Right ventricle myocardium inferior (tissue), 1 donor: Measurements from ENCODE around the gene MDN1. TPM values are rescaled to one million over a fixed set of nuclear protein-coding genes. Genes with fewer than 3 reads are reported as not detected.
A peak's percentile ranks its signal among the peaks of the same experiment; 100 is the strongest.

ENCODE experiments used
- ATAC-seq: fragments of 200-7000 bp; cut with Tn5 transposase; one replicate; pipeline ENCODE4 v1.9.1; 2020; ENCODE audit warnings: mild to moderate bottlenecking, moderate library complexity
- DNase-seq: peaks from one replicate; pipeline ENCODE4 v3.0.0; 2021; ENCODE audit errors: missing footprints
- intact Hi-C: fragments of 100-400 bp; cut with DNase I; formaldehyde crosslinking; loops from one replicate; pipeline ENCODE4 v1.11.0; 2022
- total RNA-seq: library from RNA; stranded (reverse); fragmentation: NEBNext Ultra II Directional; extraction: Animal tissue kit (Norgen Biotek cat#: 25700); gene quantifications from one replicate; pipeline ENCODE4 v1.2.1, GENCODE V29; 2021
- donor health status: DM: no; HTN: yes; CAD: no; lungs with severe emphysema.

The MDN1 gene
- total RNA-seq, 1 donor from 2014 or later: 23.4 TPM

- intact Hi-C loops: no loop called here
- DNase-seq (no peak), ATAC-seq (no peak)
Observed at GRCh38 chr6:89724981-89725380, 94.6 kb downstream of the MDN1 start.

GRCh38 chr6:89723046-89723445 is 96.5 kb downstream of the MDN1 start:
- DNase-seq: no peak
- intact Hi-C loops: no loop called here
- no peak for ATAC-seq

- DNase-seq (no peak), ATAC-seq (no peak)
Observed at GRCh38 chr6:89716532-89716931, 103.1 kb downstream of the MDN1 start.

GRCh38 chr6:89711801-89712200 is 107.8 kb downstream of the MDN1 start:
- intact Hi-C loops: no loop called here
- ATAC-seq: no peak
- DNase-seq: no peak

More at GRCh38 chr6:89716532-89716931, 103.1 kb downstream of the MDN1 start:
- intact Hi-C loops: no loop called here

- intact Hi-C loops: no loop called here
- DNase-seq (no peak), ATAC-seq (no peak)
Observed at GRCh38 chr6:89708316-89708715, 111.3 kb downstream of the MDN1 start.

- intact Hi-C loops: no loop called here
- ATAC-seq (no peak), DNase-seq (no peak)
Observed at GRCh38 chr6:89707766-89708165, 111.8 kb downstream of the MDN1 start.

GRCh38 chr6:89706121-89706520 is 113.5 kb downstream of the MDN1 start:
- ATAC-seq: no peak
- no peak for DNase-seq
- intact Hi-C loops: no loop called here

- DNase-seq (no peak), ATAC-seq (no peak)
- intact Hi-C loops: no loop called here
Observed at GRCh38 chr6:89703292-89703691, 116.3 kb downstream of the MDN1 start.

- DNase-seq: no peak
- intact Hi-C loops: no loop called here
- no peak for ATAC-seq
Observed at GRCh38 chr6:89702349-89702748, 117.2 kb downstream of the MDN1 start.

GRCh38 chr6:89695667-89696066 is 123.9 kb downstream of the MDN1 start:
- DNase-seq: no peak
- no peak for ATAC-seq
- intact Hi-C loops: no loop called here

GRCh38 chr6:89694428-89694827 is 125.2 kb downstream of the MDN1 start:
- ATAC-seq: no peak
- intact Hi-C loops: no loop called here

GRCh38 chr6:89693207-89693606 is 126.4 kb downstream of the MDN1 start:
- intact Hi-C loops: no loop called here
- ATAC-seq (no peak), DNase-seq (no peak)

More at GRCh38 chr6:89694428-89694827, 125.2 kb downstream of the MDN1 start:
- DNase-seq: no peak

- ATAC-seq: no peak
Observed at GRCh38 chr6:89692256-89692655, 127.3 kb downstream of the MDN1 start.

GRCh38 chr6:89690944-89691324 is 128.7 kb downstream of the MDN1 start:
- DNase-seq (no peak), ATAC-seq (no peak)
- intact Hi-C loops: no loop called here

More at GRCh38 chr6:89692256-89692655, 127.3 kb downstream of the MDN1 start:
- DNase-seq: no peak
- intact Hi-C loops: no loop called here

GRCh38 chr6:89689732-89690131 is 129.9 kb downstream of the MDN1 start:
- intact Hi-C loops: no loop called here
- ATAC-seq (peak; percentile 69), DNase-seq (no peak)

GRCh38 chr6:89688328-89688727 is 131.3 kb downstream of the MDN1 start:
- no peak for DNase-seq
- intact Hi-C loops: no loop called here
- no peak for ATAC-seq

GRCh38 chr6:89685311-89685710 is 134.3 kb downstream of the MDN1 start:
- ATAC-seq: no peak
- DNase-seq: no peak
- intact Hi-C loops: no loop called here

GRCh38 chr6:89682991-89683390 is 136.6 kb downstream of the MDN1 start:
- DNase-seq: no peak
- intact Hi-C loops: no loop called here
- ATAC-seq: no peak

GRCh38 chr6:89681983-89682564 is 137.5 kb downstream of the MDN1 start:
- intact Hi-C loops: no loop called here
- no peak for ATAC-seq
- DNase-seq: no peak

GRCh38 chr6:89680551-89680950 is 139.0 kb downstream of the MDN1 start:
- ATAC-seq (peak; percentile 65), DNase-seq (no peak)
- intact Hi-C loops: no loop called here

- intact Hi-C loops: no loop called here
- no peak for ATAC-seq
- no peak for DNase-seq
Observed at GRCh38 chr6:89680150-89680549, 139.4 kb downstream of the MDN1 start.
